ENCODE measurements around the gene RWDD4.

RWDD4 gene

DNA sequence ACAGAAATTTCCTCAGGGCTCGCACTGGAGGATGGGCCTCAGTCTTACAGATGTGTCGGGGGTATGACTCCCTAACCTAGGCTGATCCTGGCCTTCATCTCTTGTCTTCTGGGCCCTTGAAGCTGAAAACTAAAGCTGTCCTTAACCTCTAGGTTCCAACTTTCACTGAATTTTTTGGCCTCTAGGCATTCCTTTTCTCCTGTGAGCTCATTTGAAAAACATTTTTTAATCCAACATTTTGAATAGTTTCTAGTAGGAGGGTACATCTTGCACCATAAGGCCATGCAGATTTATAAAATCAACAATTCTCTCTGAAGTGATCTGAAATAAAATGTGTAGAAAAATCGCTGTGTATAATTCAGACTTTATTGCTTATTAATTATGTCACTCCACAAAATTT is 19.7 kb downstream of the RWDD4 start:
- CTCF ChIA-PET: no interaction called here
- DNase-seq (ENCODE audit: low read depth, low spot score): no peak
- TF ChIP-seq CTCF (IDR thresholded peaks at IDR 0.05; ENCODE audit: insufficient read depth, low read length, missing control alignments): no peak
- no peak overlapping the region for H3K4me3 ChIP-seq (ENCODE audit: low read depth, low read length)
- POLR2A ChIA-PET: no interaction called here

- POLR2A ChIA-PET: no interaction called here
- TF ChIP-seq CTCF (IDR thresholded peaks at IDR 0.05; ENCODE audit: insufficient read depth, low read length, missing control alignments): no peak
- CTCF ChIA-PET: no interaction called here
These were observed 20.5 kb downstream of the RWDD4 start for GRCh38 chr4:183638436-183638835.

DNA sequence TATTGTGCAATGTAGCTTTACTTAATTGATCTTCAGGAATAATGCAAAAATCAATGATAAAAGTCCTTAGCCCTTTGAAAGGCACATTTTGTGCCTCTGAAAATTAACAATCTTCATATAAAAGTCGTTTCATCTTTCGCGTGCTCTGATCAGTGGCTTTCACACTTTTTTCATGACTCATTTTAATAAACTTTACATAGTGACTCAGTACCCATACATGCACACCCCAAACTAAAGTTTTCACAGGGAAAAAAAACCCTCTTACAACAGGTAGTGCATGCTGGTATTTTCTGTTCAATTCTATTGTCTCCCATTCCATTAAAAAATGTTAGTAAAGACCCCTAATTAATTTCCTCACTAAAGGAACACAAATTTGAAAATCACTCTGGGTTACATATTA is 21.5 kb downstream of the RWDD4 start:
- ChIA-PET POLR2A (no interaction called here), CTCF (interaction anchor here (1.0 to 1.1 kb wide), 2 partner anchors 10 to 168 kb away, joined by 3 read pairs; no protein-coding TSS in a partner anchor)
- DNase-seq (ENCODE audit: low read depth, low spot score): no peak
- H3K4me3 ChIP-seq (ENCODE audit: low read depth, low read length): no peak overlapping the region
- TF ChIP-seq CTCF (IDR thresholded peaks at IDR 0.05; ENCODE audit: insufficient read depth, low read length, missing control alignments): no peak

More at GRCh38 chr4:183638436-183638835, 20.5 kb downstream of the RWDD4 start:
- no peak for DNase-seq (ENCODE audit: low read depth, low spot score)
- no peak overlapping the region for H3K4me3 ChIP-seq (ENCODE audit: low read depth, low read length)

GRCh38 chr4:183636923-183637322 is 22.1 kb downstream of the RWDD4 start:
- H3K4me3 ChIP-seq (ENCODE audit: low read depth, low read length): no peak overlapping the region
- no peak for TF ChIP-seq CTCF (IDR thresholded peaks at IDR 0.05; ENCODE audit: insufficient read depth, low read length, missing control alignments)

GRCh38 chr4:183636503-183636902 is 22.5 kb downstream of the RWDD4 start:
- TF ChIP-seq CTCF (IDR thresholded peaks at IDR 0.05; ENCODE audit: insufficient read depth, low read length, missing control alignments): no peak
- POLR2A ChIA-PET: no interaction called here
- H3K4me3 ChIP-seq (ENCODE audit: low read depth, low read length): no peak overlapping the region
- CTCF ChIA-PET: interaction anchor here (0.8 to 1.5 kb wide), 4 partner anchors 9 to 167 kb away, joined by 3 read pairs; no protein-coding TSS in a partner anchor
- DNase-seq (ENCODE audit: low read depth, low spot score): no peak

More at GRCh38 chr4:183636923-183637322, 22.1 kb downstream of the RWDD4 start:
- POLR2A ChIA-PET: no interaction called here
- no peak for DNase-seq (ENCODE audit: low read depth, low spot score)
- CTCF ChIA-PET: interaction anchor here (0.8 to 1.5 kb wide), 4 partner anchors 10 to 168 kb away, joined by 3 read pairs; no protein-coding TSS in a partner anchor

GRCh38 chr4:183635741-183636140 is 23.2 kb downstream of the RWDD4 start:
- TF ChIP-seq CTCF (IDR thresholded peaks at IDR 0.05; ENCODE audit: insufficient read depth, low read length, missing control alignments): no peak
- no peak overlapping the region for H3K4me3 ChIP-seq (ENCODE audit: low read depth, low read length)
- no peak for DNase-seq (ENCODE audit: low read depth, low spot score)
- ChIA-PET POLR2A (no interaction called here), CTCF (interaction anchor here (1.5 kb wide), 1 partner anchor 10 kb away, joined by 3 read pairs; no protein-coding TSS in a partner anchor)

Measured in AG04449 (cell line).